OCI-LY3 (cell line): ENCODE measurements around the gene DNASE1L1.
A peak's percentile ranks its signal among the peaks of the same experiment; 100 is the strongest.

Experiments
- H2AFZ ChIP-seq: fragments of 200-600, 300-600 bp; shearing (Covaris generic); 2 replicates; pipeline ENCODE4 v1.6.0; 2014; ENCODE audit warnings: antibody characterized with exemption, low read depth, low read length
- H3K27ac ChIP-seq: fragments of 200-600, 300-600 bp; sonication (generic); 2 replicates; pipeline ENCODE4 v1.5.1; 2014; ENCODE audit warnings: mild to moderate bottlenecking, low read length, moderate library complexity, mixed read lengths
- H3K27me3 ChIP-seq: fragments of 200-600, 300-600 bp; sonication (generic); 2 replicates; pipeline ENCODE4 v1.6.1; 2014; ENCODE audit warnings: low read depth, low read length, mixed read lengths
- H3K36me3 ChIP-seq: fragments of 200-600, 300-600 bp; sonication (generic); replicated peaks from 2 replicates; pipeline ENCODE3; 2014; ENCODE audit warnings: low read depth, low read length, mixed read lengths
- H3K4me1 ChIP-seq: fragments of 300-600, 200-600 bp; sonication (generic); 2 replicates; pipeline ENCODE4 v1.6.1; 2014; ENCODE audit warnings: low read length, mixed read lengths
- H3K4me2 ChIP-seq: fragments of 200-600, 300-600 bp; sonication (generic); 2 replicates; pipeline ENCODE4 v1.6.1; 2014; ENCODE audit warnings: low read length, mixed read lengths
- H3K4me3 ChIP-seq: fragments of 300-600, 200-600 bp; sonication (generic); 2 replicates; pipeline ENCODE4 v1.5.1; 2014; ENCODE audit warnings: antibody characterized with exemption, mild to moderate bottlenecking, low read length, moderate library complexity
- H3K79me2 ChIP-seq: fragments of 300-600, 200-600 bp; shearing (Covaris generic); 2 replicates; pipeline ENCODE4 v1.6.1; 2014; ENCODE audit warnings: mild to moderate bottlenecking, low read length, mixed read lengths
- H3K9ac ChIP-seq: fragments of 300-600, 200-600 bp; shearing (Covaris generic); 2 replicates; pipeline ENCODE4 v1.6.0; 2014; ENCODE audit warnings: mild to moderate bottlenecking, low read length, moderate library complexity
- H3K9me3 ChIP-seq: fragments of 200-600, 300-600 bp; shearing (Covaris generic); 2 replicates; pipeline ENCODE4 v1.6.1; 2014; ENCODE audit warnings: low read length, mixed read lengths; ENCODE audit not compliant: insufficient read depth
- H4K20me1 ChIP-seq: fragments of 200-600, 300-600 bp; sonication (generic); 2 replicates; pipeline ENCODE4 v1.6.1; 2016; ENCODE audit warnings: low read length, mixed read lengths; ENCODE audit not compliant: insufficient read depth
- CTCF ChIP-seq: fragments of 200-600, 300-600 bp; sonication (generic); IDR thresholded peaks from 2 replicates; pipeline ENCODE4 v1.5.1; 2014; ENCODE audit warnings: antibody characterized with exemption, low read length, low read depth
- EZH2phosphoT487 ChIP-seq: fragments of 200-600 bp; shearing (Covaris generic); IDR thresholded peaks from 2 replicates; pipeline ENCODE4 v1.6.1; 2018; ENCODE audit warnings: antibody characterized with exemption, mixed run types, low read depth

The DNASE1L1 gene

GRCh38 chrX:154439841-154440240, 30.8 kb upstream of the DNASE1L1 start:
- H3K9me3 ChIP-seq, result no peaks in the 10 kb centered on the region
- H3K36me3 ChIP-seq, result peaks cover 12% of the 10 kb centered on the region

GRCh38 chrX:154437971-154438893, 29.2 kb upstream of the DNASE1L1 start:
- Histone ChIP-seq H3K4me3 (peak overlapping the region; percentile 93), H3K4me1 (peaks cover 9% of the 10 kb centered on the region), H3K4me2 (peak overlapping the region; percentile 92), H3K9me3 (no peaks in the 10 kb centered on the region), H4K20me1 (no peaks in the 10 kb centered on the region), H3K27me3 (no peaks in the 10 kb centered on the region), H2AFZ (no peak overlapping the region), H3K36me3 (peaks cover 12% of the 10 kb centered on the region), H3K27ac (no peak overlapping the region), H3K9ac (peak overlapping the region; percentile 75), H3K79me2 (peaks cover 21% of the 10 kb centered on the region)
- TF ChIP-seq CTCF (no peak), EZH2phosphoT487 (no peak)

More at GRCh38 chrX:154439841-154440240, 30.8 kb upstream of the DNASE1L1 start:
- Histone ChIP-seq H3K4me1 (peaks cover 16% of the 10 kb centered on the region), H3K27ac (no peak overlapping the region), H3K9ac (no peak overlapping the region), H4K20me1 (no peaks in the 10 kb centered on the region), H3K27me3 (no peaks in the 10 kb centered on the region), H3K4me2 (no peak overlapping the region), H3K4me3 (no peak overlapping the region), H3K79me2 (peaks cover 28% of the 10 kb centered on the region), H2AFZ (no peak overlapping the region)
- TF ChIP-seq EZH2phosphoT487 (no peak), CTCF (no peak)

- H4K20me1 ChIP-seq, result no peaks in the 10 kb centered on the region
- H3K27me3 ChIP-seq, result no peaks in the 10 kb centered on the region
- H2AFZ ChIP-seq, result no peak within 1 kb of the TSS
- H3K27ac ChIP-seq, result peak within 1 kb of the TSS; percentile 55
- peaks cover 12% of the 10 kb centered on the region for H3K36me3 ChIP-seq
- H3K79me2 ChIP-seq, result peaks cover 21% of the 10 kb centered on the region
- no peak for TF ChIP-seq CTCF
- no peak for TF ChIP-seq EZH2phosphoT487
- H3K9ac ChIP-seq, result peak within 1 kb of the TSS; percentile 75
- H3K9me3 ChIP-seq, result no peaks in the 10 kb centered on the region
- peak within 1 kb of the TSS; percentile 92 for H3K4me2 ChIP-seq
- peak within 1 kb of the TSS; percentile 93 for H3K4me3 ChIP-seq
- peaks cover 9% of the 10 kb centered on the region for H3K4me1 ChIP-seq
Measured at GRCh38 chrX:154436983-154437752, 28.1 kb upstream of the DNASE1L1 start, which contains the start of gene GDI1. GDI1 (plus strand) TSS chrX:154437154; CDS start chrX:154437255, 101 bp downstream.
